Central memory CD4-positive, alpha-beta T cell (primary cell): ENCODE data around the gene WDR1.

Source experiments
- DNase-seq: peaks from one replicate; pipeline ENCODE4 v3.0.0; 2022

Gene WDR1

DNA sequence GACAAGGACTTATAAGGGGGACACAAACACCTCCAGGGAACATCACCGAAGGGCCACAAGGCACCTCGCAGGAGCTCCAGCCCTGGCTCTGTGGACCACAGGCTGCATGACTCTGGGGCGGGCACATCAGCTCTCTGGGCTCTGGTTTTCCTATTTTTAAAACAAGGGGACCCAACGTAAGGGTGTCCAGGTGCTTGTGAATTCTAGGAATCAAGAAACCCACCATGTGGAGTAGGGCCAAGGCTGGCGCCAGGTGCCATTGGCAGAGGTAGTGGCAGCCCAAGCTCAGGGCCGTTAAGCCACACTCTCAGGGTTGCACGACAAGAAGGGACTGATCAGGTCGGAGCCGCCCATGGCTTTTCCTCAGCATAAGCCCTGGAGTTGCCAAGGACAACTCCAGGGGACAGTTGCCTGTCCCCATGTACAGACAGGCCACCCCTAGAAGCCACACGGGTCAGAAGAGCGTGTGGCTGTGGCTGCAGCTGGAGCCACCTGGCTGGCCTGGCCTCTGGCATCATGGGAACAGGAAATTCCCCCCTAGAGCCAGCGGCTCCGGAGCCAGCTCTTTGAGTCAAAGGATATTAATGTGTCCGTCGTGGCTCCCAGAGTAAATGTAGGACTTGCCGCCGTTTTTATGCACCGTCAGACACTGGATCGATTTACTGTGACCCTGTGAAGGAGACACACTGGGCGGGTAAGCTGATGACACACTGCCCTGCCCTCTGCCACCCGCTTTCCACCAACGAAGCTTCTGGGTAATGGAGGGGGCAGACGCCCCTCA lies 32.5 kb downstream of the WDR1 start:
- DNase-seq, result no peak

DNA sequence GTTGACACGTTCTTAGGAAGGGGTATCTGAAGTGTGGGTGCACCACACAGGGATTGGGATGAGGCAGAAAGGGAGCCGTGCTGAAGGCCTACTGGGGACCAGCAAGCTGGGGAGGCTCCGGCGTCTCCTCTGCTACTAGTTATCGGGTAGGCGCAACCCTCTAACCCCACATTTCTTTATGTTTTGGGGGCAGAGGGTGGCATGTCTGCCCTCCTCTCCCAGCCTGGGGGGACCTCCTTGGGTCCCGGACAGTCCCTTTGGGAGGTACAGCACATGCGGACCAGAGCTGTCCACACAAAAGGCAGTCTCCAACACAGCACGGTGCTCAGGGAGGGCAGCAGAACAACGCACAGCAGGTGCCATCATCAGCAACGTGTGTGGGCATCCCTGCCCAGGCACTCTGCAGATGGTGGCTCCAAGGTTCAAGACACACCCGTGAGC lies 33.2 kb downstream of the WDR1 start:
- DNase-seq, result no peak

DNA sequence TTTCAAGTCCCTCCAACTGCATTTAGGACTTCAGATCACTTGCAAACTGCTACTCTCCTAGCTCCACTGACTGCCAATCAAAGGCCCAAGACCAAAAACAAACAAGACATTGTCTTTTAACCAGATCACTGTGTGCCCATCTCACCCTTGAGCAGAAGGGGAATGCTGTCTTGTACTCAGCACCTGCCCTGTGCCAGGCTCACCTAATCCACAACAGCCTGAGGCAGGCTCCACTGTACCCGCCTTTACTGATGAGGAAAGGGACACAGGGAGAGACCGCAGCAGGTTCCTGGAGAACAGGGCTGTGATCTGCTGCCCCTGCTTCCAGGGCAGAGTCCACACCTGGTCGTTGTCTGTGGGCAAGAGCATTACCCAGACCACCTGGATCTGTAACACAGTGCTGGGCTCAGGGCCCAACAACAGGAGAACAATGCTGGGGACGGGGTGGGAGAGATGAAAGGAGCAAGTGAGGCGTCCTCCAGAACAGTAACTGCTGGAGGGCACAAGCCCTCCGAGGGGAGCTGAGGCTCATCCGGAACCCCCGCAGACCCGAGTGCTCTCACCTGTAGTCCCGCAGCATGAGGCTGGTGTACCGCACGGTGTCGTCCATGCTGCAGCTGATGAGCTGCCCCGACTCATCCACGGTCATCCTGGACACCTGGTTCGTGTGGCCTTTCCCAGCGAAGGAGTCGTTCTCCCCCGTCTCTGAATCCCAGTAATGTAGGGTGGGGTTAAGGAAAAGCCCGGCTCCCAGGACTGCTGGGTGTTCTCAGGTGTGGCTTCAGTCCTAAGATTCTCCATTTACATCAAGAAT lies 33.9 kb downstream of the WDR1 start:
- DNase-seq, result no peak

DNA sequence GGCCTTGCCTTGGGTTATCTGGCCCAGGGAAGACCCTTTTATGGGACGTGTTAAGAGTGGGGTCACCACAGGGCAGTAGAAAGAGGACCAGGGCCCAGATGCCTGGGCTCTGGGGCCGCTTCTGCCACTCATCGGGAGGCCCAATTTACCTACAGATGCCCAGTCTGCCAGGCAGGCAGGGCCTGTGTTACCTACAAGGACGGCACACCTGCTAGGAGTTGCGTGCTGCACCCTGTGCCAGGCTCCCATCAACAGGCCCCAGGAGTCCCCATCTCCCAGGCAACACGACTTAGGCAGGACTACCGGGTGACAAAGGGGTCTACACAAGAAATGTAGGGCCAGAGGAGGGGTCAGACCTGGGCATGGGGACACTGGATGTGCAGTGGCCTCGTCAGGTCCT lies 34.6 kb downstream of the WDR1 start:
- DNase-seq, result no peak

DNA sequence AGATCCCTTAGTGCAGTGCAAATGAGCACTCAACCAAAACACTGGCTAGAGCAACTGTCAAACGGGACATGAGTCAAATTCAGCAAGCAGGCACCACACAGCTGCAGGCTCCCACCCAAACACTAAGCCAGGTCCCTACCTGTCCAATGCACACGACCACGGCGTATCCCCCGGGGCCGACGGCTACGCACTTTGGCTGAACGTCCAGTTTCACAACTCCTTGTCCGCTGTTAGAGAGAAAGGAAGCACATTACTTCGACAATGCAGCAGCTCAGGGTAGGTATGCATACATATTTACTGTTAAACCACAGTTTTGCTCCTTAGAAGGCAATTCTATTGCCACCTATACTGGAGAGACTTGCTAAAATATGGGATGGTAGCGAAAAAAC lies 35.4 kb downstream of the WDR1 start:
- no peak for DNase-seq

DNA sequence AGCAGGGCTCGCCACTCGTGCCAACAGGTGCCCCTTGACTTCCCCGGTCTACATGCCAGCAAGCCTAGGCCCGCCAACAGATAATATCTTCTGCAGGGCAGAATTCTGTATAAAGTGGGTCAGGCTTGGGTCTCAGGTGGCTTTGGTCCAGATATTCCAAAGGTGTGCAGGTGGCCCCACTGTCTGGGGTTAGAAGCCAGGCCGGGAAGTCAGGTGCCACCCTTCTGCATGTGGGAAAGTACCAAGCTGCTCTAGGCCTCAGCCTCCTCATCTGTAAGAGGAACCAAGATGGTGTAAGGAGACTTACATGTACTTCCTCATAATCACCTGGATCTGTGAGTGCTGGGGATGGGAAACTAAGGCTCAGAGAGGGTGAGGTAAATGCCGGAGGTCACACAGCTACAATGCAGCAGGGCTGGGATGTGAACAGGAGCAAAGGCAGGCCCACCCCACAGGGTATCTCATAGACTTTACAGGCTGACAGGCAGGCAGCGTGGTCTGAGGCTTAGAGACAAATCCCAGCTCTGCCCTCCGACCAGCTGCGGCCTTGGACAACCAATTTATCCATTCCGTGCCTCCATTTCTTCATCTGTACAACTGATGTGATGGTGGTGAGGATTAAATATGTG lies 35.9 kb downstream of the WDR1 start:
- DNase-seq, result no peak

DNA sequence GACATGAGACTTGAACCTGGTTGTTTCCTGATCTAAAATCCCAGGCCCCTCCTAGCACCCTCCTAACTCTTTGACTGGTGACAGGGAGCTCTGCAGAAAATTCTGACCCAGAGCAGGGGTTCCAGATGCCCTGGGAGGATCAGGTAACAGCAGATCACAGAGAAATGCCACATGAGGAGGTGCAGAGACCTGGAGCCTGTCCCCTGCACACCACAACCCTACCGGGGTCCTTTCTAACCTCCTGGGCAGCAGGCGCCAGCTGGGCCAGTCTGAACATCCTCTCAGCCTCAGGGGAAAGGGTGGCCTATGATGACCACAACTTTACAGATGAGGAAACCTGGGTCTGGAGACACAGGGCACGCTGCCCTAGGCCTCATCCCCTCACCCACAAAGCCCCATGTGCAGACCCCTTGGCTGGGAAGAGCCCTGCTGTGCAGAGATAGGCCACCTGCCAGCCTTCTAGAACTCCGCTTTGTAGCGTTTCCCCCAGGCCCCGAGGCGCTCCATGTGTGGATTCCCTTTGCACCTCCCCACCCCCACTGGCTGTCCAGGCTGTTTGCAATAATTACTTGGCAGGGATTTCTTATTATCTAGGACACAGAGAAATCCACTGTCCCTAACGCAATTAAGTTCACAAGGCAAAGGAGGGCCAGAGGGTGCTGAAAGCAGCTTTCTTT lies 36.5 kb downstream of the WDR1 start:
- no peak for DNase-seq

DNA sequence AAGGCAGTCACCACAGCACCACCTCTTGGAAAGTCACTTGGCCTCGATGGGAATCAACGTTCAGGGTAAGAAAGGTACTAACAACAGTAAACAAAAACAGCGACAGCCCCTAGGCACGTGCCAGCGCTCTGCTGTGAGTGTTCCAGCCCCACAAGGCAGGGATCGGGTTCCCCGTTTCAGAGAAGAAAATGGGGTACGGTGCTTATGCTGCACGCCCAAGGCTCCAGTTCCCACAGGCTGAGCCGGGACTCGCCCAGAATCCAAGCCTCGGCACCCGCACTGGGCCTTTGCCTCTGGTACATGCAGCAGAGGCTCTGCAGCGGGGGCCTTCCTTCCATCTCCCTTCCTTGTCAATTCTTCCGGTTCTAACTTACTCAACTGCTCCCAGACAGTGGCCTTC lies 37.3 kb downstream of the WDR1 start:
- DNase-seq, result no peak

DNA sequence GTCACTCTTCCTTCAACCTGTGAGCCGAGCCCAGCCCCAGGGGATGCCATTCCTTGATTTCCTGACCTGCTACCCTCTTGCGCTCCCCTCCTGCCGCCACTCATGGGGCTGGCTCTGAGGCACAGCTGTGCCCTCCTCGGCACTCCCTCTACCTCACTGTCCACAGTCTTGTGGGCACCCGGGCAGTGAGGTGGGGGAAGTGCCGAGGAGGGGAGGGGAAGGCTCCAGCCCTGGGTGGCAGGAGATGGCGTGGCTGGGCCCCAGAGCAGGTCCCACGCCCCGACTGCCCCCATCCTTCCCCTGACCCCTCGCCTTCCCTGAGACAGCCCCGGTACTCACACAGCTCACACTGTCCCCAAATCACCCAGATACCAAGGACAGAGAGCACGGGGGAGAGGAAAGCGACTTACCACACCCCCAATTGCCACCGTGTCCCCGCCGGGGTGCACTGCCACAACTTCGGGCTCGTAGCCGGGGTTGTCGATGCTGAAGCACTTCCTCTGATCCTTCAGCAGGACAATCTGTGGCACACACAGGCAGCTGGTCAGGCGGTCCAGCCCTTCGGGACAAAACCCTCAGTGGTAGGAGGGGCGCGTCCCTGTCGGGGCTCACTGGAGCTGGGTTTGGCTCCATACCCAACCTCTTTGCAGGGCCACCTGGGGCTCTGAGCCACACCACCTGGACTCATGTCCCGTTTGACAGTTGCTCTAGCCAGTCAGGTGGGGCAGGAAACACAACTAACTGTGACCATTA lies 37.9 kb downstream of the WDR1 start:
- no peak for DNase-seq

DNA sequence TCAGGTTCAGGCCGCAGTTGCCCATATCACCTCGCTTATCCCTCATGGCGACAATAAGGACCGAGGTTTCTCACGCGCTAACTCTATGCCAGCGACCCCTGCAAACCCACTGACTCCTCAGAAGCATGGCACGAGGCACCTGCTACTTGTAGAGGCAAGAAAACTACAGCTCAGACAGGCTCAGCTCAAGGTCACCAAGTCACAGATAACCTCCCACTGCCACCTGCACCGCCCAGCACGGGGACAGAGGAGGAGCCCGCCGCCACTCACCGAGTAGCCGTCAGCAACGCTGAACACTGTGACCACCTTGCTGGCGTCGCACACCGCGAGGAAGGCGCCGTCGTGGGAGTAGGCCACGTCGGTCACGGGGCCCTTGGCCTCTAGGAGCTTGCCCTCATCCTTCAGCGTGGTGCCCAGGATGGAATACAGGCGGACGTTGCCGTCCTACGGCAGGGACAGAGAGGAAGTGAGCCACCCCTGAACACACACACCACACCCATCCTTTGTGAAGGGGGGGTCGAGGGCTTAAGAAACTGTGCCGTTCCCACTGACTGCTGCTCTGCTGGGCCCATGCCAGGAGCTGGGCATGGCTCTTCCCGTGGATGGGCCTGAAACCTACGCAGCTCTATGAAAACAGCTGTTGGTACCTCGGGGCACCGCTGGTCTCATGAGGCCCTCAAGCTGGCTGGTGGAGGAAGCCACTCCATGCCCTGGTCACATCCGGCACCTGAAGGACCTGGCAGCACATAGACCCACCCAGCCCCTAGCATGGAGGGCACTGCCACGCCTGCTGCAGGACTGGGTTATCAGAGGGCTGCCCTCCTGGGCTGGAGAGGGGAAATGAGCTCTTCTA lies 38.9 kb downstream of the WDR1 start:
- no peak for DNase-seq

DNA sequence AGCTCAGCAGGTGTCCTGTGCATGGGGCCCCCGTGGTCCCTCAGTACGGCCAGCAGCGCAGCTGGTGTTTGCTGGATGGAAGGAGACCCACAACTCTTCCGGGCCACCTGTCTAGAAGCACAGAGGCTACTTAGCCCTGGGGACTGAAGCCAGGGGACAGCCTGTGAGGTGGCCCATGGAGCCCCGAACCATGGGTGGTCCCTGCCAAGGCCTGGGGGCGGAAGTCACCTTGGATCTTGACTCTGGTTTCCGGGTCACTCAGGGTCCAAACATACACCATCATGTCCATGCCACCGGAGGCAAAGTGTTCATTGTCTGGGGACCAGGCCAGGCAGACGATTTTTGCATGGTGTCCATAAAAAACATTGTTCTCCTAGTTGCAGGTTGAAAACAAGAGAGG lies 39.5 kb downstream of the WDR1 start:
- DNase-seq, result no peak

DNA sequence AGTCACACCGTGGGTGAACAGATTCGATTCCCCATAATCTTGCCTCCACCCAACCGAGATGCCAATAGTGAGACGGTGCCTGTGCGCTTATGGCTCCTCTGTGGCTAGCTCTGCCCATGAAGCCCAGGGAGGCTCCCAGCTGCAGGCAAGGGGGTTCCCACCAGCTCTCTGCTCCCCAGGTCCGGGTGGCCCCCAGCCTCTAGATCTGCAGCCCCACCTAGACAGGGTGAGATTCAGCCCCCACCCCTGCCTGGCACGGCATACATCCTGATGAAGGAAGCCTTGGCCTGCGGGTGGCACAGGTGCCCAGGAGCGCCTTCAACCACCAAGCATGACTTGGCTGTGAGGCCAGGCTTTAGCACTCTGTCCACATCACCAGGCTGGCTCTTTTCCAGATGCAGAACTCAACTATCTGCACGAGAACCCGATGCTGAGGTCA lies 40.6 kb downstream of the WDR1 start:
- DNase-seq, result no peak

DNA sequence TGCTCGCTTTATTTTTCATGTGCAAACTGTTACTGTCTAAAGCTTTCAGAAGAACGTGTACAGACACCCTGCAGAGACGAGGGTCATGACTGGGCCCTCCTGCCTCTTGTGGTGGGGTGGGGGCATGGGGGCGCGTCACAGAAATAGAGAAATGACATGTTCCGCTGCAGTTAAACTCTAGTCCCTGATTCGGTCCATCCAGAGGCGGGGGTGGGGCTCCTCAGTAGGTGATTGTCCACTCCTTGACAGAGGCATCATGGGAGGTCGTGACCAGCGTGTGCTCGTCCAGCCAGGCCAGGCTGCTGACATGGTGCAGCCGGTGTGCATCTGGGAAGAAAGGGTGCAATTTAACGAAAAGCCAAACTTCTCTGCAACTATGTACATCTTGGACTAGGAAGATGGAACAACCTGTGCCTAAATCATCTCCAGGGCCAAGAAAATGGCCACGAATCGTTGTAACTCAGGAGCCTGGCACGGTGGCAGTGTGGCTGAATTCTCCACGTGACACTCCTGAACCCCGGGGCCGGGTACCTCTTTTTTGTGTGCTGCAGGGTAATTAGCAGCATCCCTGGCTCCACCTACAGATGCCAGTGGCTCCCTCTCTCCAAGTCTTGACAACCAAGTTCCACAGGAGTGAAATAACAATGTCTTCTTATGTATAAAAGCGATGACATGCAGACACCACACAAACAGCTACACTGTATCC lies 41.3 kb downstream of the WDR1 start:
- no peak for DNase-seq

DNA sequence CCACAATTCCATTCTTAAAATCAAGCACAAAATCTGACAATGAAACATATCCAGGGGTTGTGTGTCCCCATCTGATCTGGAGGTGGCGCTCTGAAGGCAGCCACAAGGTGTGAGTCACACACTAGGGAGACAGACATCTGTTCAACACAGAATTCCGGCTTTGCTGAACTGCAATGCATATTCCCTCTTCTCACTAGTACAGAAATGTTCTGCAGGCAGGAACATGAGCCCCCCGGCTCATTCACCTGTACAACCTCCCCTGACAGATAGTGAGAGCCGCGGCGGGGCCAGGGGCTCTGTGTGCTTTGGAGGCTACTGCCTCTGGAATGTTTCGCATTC lies 41.9 kb downstream of the WDR1 start:
- no peak for DNase-seq

DNA sequence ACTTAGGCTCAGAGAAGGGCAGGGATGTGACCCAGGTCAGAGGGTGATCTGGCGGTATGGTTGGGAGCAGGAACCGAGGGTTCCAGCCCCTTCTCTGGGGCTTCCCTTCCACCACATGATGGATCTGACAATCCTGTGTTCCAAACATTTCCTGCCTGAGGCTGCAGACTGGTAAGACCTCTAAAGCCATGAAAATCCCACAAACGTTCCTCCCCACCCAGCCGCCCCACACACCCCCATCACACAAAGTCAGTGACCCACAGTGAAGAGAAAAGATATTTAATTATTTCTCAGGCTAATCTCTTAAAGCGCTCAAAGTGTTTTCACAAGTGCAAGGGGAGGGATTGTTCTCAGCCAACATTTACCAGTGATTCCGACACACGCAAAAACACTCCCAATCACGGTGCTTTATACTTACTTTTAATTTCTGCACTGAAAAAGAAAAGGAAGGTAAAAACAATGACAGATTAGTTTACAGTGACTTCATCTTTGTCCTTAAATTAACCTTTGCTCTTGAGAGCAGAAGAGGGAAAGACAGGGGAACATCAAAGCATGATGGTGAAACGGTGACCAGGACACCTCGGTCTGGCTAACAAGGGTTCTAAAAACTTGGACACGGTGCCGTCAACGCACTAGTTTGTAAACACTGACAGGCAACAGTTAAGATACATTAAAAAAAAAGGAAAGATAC lies 42.4 kb downstream of the WDR1 start:
- DNase-seq, result no peak

DNA sequence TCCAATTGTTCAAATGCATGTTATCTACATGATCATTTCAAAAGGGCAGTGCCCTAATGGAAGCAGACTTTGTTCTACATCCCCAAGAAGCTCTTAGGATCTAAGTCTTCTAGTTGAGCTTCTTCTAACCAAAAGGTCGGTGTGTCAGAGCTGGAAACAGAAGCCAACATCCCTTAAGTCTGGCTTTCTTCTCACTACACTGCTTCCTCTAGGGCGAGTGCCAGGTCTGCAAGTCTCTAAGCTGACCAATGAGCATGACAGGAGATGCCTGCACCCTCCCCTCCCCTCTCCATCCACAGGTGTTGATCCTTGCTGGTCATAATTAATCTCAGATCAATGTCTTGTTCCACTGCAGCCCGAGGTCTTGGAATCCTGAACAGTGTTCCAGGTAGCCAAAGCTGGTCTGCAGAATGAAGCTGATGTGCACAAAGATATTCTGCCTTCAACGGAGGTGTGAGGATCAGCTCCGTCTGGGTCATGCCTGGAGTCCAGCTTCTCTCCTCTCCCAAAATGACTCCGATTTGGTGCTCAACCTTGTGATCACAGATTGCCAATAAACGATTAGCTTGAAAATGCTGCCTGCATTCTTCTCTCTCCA lies 44.1 kb downstream of the WDR1 start:
- no peak for DNase-seq

DNA sequence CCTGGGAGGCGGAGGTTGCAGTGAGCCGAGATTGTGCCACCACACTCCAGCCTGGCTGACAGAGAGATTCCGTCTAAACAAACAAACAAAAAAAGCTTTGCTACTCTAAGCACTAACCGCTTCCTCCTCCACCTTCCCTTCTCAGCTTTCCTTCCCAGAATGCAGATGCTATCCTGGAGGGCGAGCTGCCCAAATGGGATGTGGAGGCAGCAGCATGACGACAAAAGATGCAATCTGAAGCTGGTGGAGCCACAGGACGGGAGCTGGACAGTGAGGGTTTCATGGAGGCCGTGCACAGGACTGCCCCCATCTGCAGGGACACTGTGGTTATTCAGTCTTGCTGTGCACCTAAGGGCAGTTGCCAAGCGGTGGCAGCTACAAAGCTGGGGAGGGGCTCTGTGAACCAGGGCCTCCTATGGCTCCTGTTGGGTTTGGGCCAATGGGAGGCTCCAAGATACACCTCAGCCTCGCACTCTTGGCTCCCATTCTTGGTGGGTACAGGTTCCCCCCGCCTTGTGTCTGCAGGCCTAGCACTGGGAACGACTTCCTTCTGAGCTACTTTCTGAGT lies 47.4 kb downstream of the WDR1 start:
- no peak for DNase-seq

DNA sequence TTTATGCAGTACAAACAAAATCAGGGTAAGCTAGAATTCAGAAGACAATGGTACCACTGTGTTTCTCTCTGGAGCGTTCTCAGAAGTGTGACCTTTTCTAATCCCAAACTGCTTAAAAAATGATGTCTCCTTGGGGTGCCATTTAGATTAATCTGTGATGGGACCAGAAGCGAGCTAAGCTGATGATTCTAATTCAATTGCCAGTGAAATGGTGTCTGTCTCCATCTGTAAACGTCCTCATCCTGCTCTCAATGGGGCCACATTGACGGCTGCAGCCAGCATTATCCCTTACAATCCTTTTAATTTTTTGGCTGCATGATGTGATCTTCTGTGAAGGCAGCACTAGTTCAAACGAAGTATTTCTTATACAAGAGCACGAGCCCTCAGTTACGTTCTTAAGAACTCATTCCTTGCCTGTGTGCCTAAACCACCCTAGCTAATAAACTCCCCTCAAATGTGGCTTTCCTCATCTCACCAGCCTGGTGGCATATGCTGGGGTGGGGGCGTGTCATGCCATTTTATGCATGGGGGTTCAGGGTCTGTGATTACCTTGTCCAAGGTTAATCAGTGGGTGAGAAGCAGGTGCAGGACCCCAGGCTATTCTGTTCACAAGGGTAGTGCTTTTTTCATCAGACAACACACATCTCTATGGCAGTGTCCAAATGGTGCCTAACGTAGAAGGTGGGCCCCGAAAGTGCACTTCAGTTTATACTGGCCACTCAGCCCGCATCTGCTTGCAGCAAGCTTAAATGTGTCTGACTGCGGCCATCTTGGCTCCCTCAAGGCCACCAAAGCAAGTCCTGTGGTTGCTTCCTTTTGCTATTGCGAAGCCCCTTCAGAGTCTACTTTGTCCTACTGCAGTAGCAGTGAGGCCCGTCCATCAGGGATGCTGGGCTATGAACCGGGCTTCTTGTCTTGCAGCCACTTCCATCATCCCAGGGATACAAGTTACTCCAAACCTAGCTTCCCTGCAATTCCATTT lies 49.6 kb downstream of the WDR1 start:
- DNase-seq, result no peak
